COLO668 (cell line): Measurements from ENCODE around the gene PGAP2.

Experiments
- DNase-seq: peaks from one replicate; lab custom pipeline; 2025; ENCODE audit not compliant: unreplicated experiment; lab: John Stamatoyannopoulos, UW

Gene PGAP2

DNA sequence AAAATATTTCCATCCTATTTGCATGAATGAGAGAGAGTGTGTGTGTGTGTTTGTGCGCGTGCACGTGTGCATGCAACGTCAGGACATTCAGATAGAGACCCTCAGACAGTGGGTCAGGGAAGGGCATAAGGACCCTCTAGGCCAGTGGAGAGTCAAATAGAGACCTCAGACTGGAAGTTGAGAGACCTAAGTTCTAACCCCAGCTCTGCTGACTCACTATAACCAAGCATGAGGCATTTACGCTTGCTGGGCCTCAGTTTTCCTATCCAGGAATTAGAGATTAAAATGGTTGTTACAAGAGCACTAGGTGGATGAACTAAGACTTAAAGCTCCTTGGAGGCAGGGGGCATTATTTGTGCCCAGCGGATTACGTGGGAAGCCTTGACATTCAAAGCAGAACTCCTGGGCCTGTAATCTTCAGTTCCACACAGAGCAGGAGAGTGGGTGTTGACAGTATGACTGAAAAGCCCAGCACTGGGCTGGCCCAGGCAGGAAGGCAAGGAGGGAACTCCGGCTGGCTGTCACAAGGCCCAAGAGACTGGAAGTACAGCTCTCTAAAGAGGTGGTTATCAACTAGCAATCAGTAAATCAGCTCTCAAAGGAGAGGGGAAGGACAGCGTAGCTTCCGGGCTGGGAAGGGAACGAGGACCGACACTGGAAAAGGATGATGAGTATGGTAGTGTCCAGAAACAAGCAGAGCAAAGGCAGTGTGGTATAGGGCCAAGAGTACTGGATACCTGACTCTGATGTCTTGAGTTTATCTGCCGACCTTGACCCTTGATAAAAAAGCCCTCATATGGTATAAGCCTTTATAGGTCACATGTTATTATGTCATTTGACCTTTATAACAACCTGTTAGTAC, 23.2 kb downstream of the PGAP2 start:
- DNase-seq: no peak

DNA sequence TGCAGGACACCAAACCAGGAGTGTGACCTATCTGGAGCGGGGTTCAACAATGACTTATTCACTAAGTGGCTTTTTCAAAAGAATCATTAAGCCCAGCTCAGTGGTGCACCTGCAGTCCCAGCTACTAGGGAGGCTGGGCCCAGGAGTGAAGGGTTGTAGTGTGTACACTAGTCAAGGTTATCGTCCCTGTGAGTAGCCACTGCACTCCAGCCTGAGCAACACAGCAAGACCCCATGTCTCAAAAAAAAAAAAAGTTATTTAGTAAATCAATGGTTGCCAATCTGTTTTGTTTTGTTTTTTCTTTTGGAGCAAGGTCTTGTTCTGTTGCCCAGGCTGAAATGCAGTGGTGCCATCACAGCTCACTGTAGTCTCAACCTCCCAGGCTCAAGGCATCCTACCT, 24.5 kb downstream of the PGAP2 start:
- DNase-seq: no peak

DNA sequence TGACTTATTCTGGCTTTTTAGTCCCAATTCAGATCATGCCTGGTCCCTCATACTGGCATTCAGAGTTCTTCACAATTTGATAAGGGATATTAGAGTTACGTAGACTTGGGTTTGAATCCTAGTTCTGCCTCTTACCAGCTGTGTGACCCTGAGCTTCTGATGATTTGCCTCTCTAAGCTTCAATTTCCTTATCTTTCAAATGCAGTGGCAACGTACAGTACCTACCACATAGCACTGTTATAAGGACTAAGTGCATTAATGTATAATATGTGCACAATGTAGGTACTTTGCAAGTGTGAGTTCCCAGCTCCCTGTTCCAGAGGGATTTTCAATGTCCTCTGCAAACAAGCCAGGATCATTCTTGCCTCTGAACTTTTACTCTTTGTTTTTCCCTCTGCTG, 25.1 kb downstream of the PGAP2 start:
- no peak for DNase-seq

DNA sequence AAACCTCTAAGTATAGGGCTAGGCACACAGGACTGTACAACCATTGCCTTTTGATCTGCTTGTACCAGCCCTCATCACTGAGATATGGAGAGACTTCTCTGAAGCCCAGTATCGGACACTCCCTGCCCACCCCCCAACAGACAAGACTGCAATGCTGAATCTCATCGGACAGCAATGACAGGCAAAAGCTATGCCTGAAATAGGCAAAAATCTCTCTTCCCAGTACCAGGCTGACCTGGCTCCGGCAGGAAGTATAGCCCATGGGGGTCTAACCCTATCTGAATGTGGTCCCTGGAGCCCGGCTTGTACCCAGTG, 25.9 kb downstream of the PGAP2 start:
- no peak for DNase-seq

DNA sequence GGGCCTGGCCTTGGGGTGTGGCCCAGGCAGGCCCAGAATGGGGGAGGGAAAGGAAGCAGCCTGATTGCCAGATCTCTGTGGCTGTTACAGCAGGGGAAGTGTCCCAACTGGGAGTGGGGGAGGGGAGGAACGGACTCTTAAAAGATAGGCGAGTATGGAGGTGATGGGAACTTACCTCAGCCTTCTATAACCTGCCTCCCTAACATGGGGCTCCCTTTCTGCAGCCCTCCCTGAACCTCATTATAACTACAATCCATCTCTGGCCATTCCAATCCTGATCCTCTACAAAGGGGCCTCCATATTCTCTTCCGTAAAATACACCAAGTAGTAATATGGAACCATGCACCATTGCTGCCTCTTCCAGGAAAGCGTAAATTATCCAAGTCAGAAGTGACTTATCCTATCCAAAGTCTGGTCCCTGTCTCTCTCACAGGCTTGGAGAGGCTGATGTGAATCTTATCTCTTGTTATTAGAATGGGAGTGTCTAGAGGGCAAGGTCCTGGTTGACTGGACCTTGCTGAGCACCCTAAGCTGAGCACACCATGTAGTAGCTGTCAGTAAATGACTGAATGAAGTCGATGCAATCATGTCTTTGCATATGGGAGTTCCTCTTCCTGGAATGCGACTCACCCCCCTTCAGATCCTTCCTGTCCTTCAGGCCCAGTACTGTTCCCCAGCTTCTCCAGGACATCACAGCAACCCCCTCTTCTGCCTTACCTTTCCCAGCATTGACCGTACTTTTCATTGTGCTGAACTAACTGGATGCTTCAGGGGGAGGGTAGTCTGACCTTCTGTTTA, 26.5 kb downstream of the PGAP2 start:
- no peak for DNase-seq

DNA sequence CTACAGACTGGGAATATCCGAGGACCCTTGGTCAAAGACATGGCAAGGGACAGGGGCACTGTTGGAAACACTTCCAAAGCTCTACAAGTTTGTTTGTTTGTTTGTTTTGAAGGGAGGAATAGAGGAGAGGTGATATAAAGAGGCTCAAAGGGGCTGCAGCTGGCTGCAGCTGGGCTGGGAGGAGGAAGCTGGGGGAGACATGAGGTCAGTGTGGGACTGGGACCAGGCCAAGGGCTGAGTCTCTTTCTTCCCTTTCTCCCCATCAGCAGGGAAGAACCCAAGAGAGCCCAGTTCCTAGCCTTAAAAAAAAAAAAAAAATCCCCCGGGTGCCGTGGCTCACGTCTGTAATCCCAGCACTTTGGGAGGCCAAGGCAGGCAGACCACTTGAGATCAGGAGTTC, 27.4 kb downstream of the PGAP2 start:
- no peak for DNase-seq

DNA sequence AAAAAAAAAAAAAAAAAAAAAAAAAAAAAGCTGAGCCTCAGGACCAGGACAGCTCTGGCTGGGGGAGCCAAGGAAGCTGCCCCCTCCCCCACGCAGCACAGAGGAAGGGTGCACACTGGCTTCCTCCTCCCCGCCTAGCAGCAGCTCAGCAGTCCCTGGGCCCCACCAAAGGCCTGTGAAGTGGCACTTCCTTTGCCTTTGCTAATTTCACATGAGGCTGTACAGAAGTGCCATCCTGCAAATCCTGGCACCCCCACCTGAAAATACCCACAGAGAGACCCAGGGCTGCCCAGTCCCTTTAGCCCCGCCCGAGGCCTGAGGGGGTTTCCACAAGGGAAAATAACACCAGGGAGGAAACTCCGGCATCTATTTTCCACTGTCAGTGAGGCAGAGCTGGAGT, 28.5 kb downstream of the PGAP2 start:
- DNase-seq: no peak

DNA sequence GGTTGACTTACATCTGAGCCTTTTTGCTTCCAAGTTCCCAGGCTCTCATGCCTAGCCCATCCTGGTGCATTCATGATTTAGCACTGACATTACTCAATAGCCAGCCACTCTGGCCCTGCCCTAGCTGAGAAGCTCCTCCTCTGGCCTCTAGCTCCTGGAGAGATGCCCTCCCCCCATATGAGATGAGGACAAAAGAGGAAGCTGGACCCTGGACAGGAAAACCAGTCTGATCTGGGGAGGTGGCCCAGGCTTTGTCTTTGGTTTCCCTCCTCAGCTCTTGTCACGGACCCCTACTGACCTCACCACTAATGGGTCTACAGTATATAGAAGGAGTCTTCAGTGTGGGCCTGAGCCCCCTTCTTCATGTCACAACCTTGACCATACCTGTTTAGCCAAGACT, 29.4 kb downstream of the PGAP2 start:
- DNase-seq: no peak

DNA sequence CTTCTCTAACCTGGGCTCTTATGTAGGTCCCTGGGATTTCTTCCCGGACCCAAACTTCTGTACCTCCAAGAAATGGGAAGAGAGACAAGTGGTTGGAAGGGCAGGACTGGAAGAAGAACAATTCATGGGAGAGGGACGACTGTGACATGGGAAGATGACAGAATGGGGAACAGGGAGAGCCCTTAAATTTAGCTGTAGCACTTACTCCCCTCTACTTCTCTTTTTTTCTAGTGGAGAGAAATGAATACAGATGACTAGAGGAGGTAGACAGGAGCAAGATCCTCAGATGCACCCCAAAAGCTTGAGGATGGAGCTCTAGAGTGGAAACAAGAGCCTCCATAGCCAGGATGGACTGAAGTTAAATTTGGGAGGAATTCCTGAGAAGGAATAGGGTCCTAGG, 30.1 kb downstream of the PGAP2 start:
- no peak for DNase-seq

DNA sequence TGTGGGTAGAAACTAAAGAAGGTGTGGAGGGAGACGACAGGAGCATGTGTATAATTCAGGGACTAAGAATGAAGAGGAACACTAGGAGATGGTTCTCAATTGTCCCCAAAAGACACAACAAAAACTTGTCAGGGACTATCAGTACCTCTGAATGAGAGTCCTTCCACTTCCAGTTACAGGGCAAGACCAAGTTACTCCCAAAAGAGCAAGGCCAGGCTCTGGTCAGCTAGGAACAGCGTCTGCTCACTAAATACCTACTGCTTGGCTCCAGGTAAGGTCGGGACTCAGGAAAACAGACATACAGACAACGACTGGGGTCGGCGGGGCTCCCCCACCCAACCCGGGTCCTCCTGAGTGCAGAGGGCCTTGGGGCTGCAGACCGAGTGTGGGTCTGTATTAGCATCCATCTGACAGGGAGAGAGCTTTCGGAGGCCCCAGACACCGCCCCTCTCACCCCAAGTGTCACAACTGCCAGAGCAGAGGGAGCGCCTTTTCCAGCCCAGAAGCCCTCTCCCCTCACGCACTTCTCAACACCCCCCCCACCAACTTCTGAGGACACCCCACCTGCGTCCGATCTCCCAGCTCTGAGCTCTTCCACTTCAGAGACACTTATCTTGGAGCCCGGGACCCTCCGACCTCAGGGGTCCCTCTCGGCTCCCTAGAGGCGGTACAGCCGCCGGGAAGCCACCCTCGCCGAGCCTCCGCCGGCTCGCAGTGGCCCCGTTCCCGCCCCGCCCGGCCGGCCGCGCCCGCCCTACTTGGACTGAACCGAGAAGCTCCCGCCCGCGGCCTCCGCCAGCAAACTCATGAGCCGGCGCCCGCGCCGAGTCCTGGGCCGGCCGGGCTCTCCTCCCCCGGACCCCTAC, 31.9 kb downstream of the PGAP2 start:
- no peak for DNase-seq

DNA sequence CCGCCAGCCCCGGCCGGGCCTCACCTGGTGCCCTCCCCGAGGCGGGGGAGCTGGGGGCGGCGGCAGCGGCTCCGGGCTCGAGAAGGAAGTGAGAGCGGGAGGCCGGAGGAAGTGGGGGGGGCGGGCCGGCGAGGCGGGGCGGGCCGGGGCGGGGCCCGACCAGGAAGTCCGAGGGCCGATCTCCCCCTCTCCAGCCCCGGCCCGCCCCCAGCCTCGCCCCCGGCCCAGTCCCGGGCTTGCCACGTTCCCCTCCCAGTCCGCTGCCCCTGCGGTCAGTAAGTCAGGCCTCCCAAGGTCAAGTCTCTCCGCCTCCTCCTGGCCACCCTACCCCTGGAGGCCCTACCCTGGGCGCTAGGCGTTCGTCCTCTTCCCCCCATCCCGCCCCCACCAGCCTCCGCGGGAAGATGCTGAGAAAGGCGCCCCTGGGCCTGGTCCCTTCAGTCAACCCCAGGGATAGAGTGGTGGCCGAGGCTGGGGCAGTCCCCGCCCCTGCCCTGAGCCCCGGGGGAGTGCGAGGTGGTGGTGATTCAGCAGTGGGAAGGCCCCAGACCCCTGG, 32.6 kb downstream of the PGAP2 start, which contains the start of gene RHOG:
Gene RHOG (minus strand): TSS at position 90 of the 556 bp plus-strand sequence. CDS start 12,821 bp downstream, outside the sequence.
- peak; percentile 69 for DNase-seq

DNA sequence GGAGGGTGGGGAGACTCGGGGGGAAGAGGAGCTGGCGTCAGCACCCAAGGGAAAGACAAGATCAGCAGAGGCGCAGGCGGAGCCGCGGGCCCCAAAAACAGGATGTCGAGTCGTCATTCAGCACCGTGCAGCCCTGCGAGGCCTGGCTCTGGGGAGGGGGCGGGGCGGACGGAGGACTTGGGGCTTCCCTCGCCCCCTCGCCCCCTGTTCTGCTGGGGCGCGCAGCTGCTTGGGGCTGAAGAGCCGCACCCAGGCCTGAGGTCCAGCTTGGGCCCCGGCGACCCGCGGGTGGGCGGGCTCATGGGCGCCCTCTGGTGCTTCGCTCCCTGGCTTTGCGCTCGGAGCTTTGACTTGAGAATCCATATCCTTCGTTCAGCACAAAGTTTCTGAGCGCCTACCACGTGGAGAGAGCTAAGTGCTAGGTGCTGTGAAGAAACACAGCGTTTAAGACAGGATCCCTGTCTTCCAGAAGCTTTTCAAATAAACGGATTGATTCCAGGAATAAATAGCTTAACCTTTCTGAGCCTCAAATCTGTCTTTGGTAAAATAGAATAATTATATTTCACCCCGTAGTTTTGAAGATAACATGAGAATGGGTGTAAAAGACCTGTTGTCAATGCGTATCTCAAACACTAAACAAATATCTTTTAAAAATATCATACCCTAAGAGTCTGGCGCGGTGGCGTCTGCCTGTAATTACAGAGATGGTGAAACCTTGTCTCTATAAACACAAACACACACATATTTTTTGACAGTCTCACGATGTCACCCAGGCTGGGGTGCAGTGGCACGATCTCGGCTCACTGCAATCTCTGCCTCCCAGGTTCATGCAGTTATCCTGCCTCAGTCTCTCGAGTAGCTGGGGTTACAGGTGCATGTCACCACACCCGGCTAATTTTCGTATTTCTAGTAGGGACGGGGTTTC, 33.3 kb downstream of the PGAP2 start:
- peak; percentile 81 for DNase-seq

DNA sequence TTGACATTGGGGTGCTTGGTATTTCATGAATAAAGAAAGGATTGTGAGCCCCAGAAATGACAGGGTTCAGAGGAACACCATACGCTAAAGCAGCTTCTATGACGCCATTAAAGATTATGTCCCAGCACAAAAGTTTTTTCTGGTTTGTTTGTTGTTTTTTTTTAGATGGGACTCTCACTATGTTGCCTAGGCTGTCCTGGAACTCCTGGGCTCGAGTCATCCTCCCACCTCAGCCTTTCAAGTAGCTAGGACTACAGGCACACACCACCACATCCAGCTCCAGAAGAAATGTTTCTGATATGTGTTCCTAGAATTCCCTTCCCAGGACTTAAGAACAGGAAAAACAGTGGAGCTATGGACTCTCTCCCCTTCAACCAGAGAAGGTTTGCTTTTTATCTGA, 35.0 kb downstream of the PGAP2 start:
- DNase-seq: no peak

DNA sequence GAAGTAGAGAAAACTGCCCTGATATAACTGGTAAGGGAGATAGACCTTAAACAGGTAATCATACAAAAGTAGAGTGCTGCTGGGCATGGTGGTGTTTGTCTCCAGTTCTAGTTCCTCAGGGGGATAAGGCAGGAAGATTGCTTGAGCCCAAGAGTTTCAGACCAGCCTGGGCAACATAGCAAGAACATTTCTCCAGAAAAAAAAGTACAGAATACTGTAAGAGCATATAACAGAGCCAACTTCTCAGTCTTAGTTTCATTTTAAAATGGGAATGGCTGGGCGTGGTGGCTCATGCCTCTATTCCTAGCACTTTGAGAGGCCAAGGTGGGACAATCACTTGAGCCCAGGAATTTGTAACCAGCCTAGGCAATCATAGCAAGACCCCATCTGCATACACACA, 36.9 kb downstream of the PGAP2 start:
- no peak for DNase-seq

DNA sequence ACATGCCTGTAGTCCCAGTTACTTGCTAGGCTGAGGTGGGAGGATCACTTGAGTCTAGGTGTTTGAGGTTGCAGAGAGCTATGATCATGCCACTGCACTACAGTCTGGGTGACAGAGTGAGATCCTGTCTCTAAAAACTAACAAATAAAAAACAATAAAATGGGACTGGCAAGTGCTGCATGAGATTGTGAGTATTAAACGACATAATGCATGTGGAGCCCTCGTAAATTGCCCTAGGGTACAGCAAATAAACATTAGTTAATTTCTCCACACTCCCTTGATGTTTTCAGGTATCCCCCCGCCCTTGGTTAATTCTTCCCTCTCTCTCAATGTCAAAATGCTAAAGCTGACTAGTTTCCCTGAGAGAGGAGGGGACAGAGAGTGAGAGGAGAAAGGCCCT, 37.3 kb downstream of the PGAP2 start:
- no peak for DNase-seq

DNA sequence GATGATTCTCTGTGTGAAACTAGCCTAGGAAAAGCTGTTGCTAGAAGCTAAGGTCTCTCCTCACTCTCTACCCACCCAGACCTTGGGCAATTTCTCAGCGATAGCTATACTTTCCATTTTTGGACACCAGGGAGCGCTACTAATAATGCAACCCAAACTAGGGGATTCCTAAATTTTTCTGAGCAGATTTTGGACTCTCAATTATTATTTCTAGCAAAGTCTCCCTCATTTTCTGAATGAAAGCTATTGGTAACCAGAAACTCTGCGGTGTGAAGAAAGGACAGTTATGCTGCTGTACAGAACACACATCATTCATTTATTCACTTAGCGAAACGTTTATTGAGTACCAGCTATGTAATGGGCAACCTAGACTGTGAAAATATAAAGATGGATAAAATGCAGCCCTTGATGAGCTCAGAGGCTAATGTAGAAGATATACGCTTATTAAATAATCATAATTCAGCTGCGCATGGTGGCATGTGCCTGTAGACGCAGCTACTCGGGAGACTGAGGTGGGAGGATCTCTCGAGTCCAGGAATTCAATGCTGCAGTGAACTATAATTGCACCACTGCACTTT, 41.0 kb downstream of the PGAP2 start:
- peak; percentile 12 for DNase-seq

DNA sequence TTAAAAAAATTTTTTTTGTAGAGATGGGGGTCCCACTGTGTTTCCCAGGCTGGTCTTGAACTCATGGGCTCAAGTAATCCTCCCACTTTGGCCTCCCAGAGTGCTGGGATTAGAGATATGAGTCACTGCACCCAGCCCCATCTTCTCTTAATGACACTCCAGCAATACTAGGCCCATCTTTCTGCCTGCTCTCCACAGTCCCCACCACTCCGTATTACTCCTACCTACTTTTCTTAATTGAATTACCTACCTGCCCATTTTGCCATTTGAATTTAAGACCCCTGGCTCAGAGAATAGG, 45.1 kb downstream of the PGAP2 start:
- DNase-seq: no peak

DNA sequence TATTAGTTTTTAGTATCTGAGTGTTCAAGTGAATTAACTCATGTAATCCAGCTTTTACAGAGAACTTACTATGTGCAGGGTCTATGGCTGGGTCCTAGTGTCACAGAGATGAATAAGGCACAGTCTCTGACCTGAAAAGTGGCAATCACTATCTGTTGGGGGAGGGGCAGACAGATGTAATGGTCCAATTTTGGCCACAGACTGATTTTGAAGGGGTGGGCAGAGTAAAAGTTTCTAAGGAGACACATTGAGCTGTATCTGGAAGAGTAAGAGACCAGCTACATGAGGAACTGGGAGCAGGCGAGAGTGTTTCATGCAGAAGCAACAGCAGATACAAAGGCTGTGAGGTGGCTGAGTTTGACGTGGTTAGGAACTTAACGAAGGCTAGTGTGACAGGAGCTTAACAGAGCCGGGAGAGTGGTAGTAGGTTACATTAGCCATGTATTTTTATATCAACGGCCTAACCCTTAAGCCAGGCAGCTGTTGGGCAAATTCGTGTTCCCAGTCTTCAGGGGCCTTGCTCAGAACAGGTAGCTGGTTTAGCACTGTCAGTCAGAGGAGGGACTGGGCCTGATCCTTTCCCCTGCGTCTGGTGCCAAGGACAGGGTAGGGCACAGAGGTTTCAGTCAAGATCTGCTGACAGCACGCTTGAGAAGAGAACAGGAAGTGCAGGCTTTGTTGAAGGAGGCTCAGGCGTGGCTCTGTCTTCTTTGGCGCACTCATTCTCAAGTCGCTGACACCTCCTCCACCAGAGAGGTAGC, 45.7 kb downstream of the PGAP2 start:
- DNase-seq: no peak

DNA sequence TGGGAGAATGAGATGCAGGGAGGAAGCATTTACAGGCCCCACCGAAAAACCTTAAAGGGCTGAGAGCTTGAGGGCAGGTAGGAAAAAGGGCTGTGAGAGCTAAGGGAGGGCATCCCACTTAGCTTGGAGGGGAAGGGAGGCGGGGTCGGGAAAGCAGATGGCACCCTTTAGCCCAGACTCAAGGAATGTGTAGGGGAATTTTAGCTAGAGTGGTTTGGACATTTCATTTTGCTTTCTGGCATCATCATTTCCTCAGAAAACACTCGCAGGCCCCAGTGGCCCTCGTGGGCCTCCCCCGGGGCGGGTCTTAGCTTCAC, 46.3 kb downstream of the PGAP2 start:
- no peak for DNase-seq
